HCT116 (cell line): Measurements from ENCODE around the gene PPIF. TPM values are rescaled to one million over a fixed set of nuclear protein-coding genes. Genes with fewer than 3 reads are reported as not detected.

ENCODE experiments used
- ATAC-seq: fragments of 200-7000 bp; cut with Tn5 transposase; 2 replicates; pipeline ENCODE4 v1.9.1; 2020; ENCODE audit warnings: mild to moderate bottlenecking, moderate library complexity
- BruUV-seq: library from RNA; stranded (reverse); fragments of 400-500 nt; replicated peaks from 2 replicates; lab custom pipeline; 2021; lab: Mats Ljungman, UMichigan
- CTCF ChIA-PET: fragments of 300-600 bp; sonication (Branson Sonifier 250); formaldehyde crosslinking; loops from one replicate; lab custom pipeline; 2021; ENCODE audit warnings: antibody characterized with exemption; lab: Charles Lee
- POLR2A ChIA-PET: fragments of 300-600, 350-600 bp; sonication (Branson Sonifier 250); formaldehyde crosslinking; loops from one replicate; lab custom pipeline; 2021; ENCODE audit warnings: antibody characterized with exemption; lab: Charles Lee
- RAD21 ChIA-PET, 2 experiments: fragments of 300-600 bp; sonication (Branson Sonifier 250); formaldehyde crosslinking; loops; one replicate each; lab custom pipeline; 2023; ENCODE audit warnings: low total read pairs in 2 of 2; ENCODE audit not compliant: uncharacterized antibody in 2 of 2, unreplicated experiment in 2 of 2, low non-redundant PET in 1 of 2; lab: Charles Lee
- DNase-seq: peaks from one replicate; pipeline ENCODE4 v3.0.0-alpha.2; 2010; ENCODE audit warnings: low read depth, low spot score
- H2AFZ ChIP-seq: fragments of 200-600 bp; shearing (Covaris generic), sonication (generic); 2 replicates; pipeline ENCODE4 v1.6.1; 2017; ENCODE audit warnings: low read depth, mixed run types, mixed read lengths, antibody characterized with exemption, low read length; ENCODE audit not compliant: poor library complexity, severe bottlenecking
- H3K27ac ChIP-seq: 2 replicates; pipeline ENCODE4 v1.5.1; 2012; ENCODE audit warnings: low read depth, low read length
- H3K27me3 ChIP-seq: fragments of 200-600 bp; sonication (generic); 2 replicates; pipeline ENCODE4 v1.6.1; 2016; ENCODE audit warnings: mixed run types, low read length, mixed read lengths; ENCODE audit not compliant: insufficient read depth
- H3K36me3 ChIP-seq, 2 experiments: fragments of 200-500 bp in 1 of 2; fragments of 200-600 bp in 1 of 2; sonication (Bioruptor generic) in 1 of 2; sonication (generic) in 1 of 2; 2 replicates each; pipeline versions ENCODE4 v1.5.1 to v1.6.1; 2014 to 2016; ENCODE audit warnings: low read length in 2 of 2, inconsistent platforms in 1 of 2, mixed read lengths in 1 of 2, mixed run types in 1 of 2; ENCODE audit not compliant: insufficient read depth in 2 of 2, control insufficient read depth in 1 of 2
- H3K4me1 ChIP-seq, 2 experiments: fragments of 200-600 bp in 1 of 2; sonication (generic) in 1 of 2; 2 replicates each; pipeline versions ENCODE4 v1.5.1 to v1.6.1; 2012 to 2017; ENCODE audit warnings: low read length in 2 of 2, inconsistent platforms in 1 of 2, mild to moderate bottlenecking in 1 of 2, mixed read lengths in 1 of 2, mixed run types in 1 of 2, moderate library complexity in 1 of 2; ENCODE audit not compliant: insufficient read depth in 2 of 2, control insufficient read depth in 1 of 2
- H3K4me2 ChIP-seq: fragments of 200-600 bp; sonication (generic); 2 replicates; pipeline ENCODE4 v1.6.1; 2017; ENCODE audit warnings: mixed run types, low read length, mixed read lengths
- H3K4me3 ChIP-seq, 2 experiments: fragments of 200-600 bp in 1 of 2; sonication (generic) in 1 of 2; replicated peaks in 1 of 2; 2 replicates each; pipeline ENCODE4 v1.5.1; 2011 to 2016; ENCODE audit warnings: low read length in 2 of 2, control low read depth in 1 of 2, low read depth in 1 of 2, mild to moderate bottlenecking in 1 of 2, mixed read lengths in 1 of 2, mixed run types in 1 of 2
- H3K79me2 ChIP-seq: fragments of 200-600 bp; sonication (generic); 2 replicates; pipeline ENCODE4 v1.6.1; 2017; ENCODE audit warnings: mild to moderate bottlenecking, mixed run types, low read length, moderate library complexity, mixed read lengths; ENCODE audit not compliant: insufficient read depth
- H3K9ac ChIP-seq: fragments of 200-600 bp; sonication (generic); 2 replicates; pipeline ENCODE4 v1.6.1; 2016; ENCODE audit warnings: low read length, mixed read lengths
- H3K9me2 ChIP-seq: fragments of 200-600 bp; sonication (generic), shearing (Covaris generic); 2 replicates; pipeline ENCODE4 v1.6.1; 2017; ENCODE audit warnings: mixed run types, mild to moderate bottlenecking, moderate library complexity; ENCODE audit not compliant: insufficient read depth
- H3K9me3 ChIP-seq, 2 experiments: fragments of 200-500 bp in 1 of 2; fragments of 200-600 bp in 1 of 2; sonication (Bioruptor generic) in 1 of 2; sonication (generic) in 1 of 2; 2 replicates each; pipeline ENCODE4 v1.6.1; 2014 to 2017; ENCODE audit warnings: low read length in 2 of 2, mixed read lengths in 2 of 2, inconsistent platforms in 1 of 2, low read depth in 1 of 2, mild to moderate bottlenecking in 1 of 2, mixed run types in 1 of 2, moderate library complexity in 1 of 2; ENCODE audit not compliant: control insufficient read depth in 1 of 2, insufficient read depth in 1 of 2
- H4K20me1 ChIP-seq: fragments of 200-600 bp; sonication (generic), shearing (Covaris generic); 2 replicates; pipeline ENCODE4 v1.6.1; 2017; ENCODE audit warnings: mixed run types, mild to moderate bottlenecking, moderate library complexity; ENCODE audit not compliant: insufficient read depth
- ATF3 ChIP-seq: IDR thresholded peaks from 2 replicates; pipeline ENCODE4 v1.6.1; 2012
- CEBPB ChIP-seq: IDR thresholded peaks from 2 replicates; pipeline ENCODE4 v1.6.1; 2012; ENCODE audit warnings: low read depth
- ELF1 ChIP-seq: IDR thresholded peaks from 2 replicates; pipeline ENCODE4 v1.6.1; 2012; ENCODE audit warnings: low read depth, borderline replicate concordance
- EZH2phosphoT487 ChIP-seq: fragments of 200-600 bp; IDR thresholded peaks from 2 replicates; pipeline ENCODE4 v1.6.1; 2018; ENCODE audit warnings: antibody characterized with exemption, borderline replicate concordance
- POLR2A ChIP-seq: IDR thresholded peaks from 2 replicates; pipeline ENCODE4 v1.7.0; 2011; ENCODE audit warnings: borderline replicate concordance; ENCODE audit not compliant: insufficient read depth, insufficient read length; ENCODE audit errors: extremely low read depth
- RAD21 ChIP-seq: IDR thresholded peaks from 2 replicates; pipeline ENCODE4 v1.6.1; 2012; ENCODE audit warnings: low read depth, mild to moderate bottlenecking
- SP1 ChIP-seq: IDR thresholded peaks from 2 replicates; pipeline ENCODE4 v1.6.1; 2012; ENCODE audit warnings: low read depth
- SRF ChIP-seq: IDR thresholded peaks from 2 replicates; pipeline ENCODE4 v1.6.1; 2012; ENCODE audit warnings: low read depth
- YY1 ChIP-seq: IDR thresholded peaks from 2 replicates; pipeline ENCODE4 v1.6.1; 2011; ENCODE audit warnings: low read length, low read depth, moderate library complexity, mild to moderate bottlenecking; ENCODE audit not compliant: insufficient replicate concordance; ENCODE audit errors: extremely low read depth
- intact Hi-C: fragments of 100-400 bp; cut with micrococcal nuclease; formaldehyde crosslinking; loops from 2 replicates; pipeline ENCODE4 v1.10.0; 2022
- total RNA-seq: library from RNA; stranded (reverse); gene quantifications from one replicate; pipeline ENCODE4 v1.2.1, GENCODE V29; 2021; ENCODE audit not compliant: unreplicated experiment

PPIF gene
- total RNA-seq, 1 experiment from 2014 or later = 85.0 TPM

GRCh38 chr10:79383974-79384606 lies 36.8 kb downstream of the PPIF start:
- H3K4me3 ChIP-seq = no peak overlapping the region
- no peak for DNase-seq
- no peaks in the 10 kb centered on the region for H3K36me3 ChIP-seq
- H3K79me2 ChIP-seq = no peaks in the 10 kb centered on the region
- no peak for ATAC-seq
- no peak overlapping the region for H3K4me2 ChIP-seq
- no peak for TF ChIP-seq EZH2phosphoT487
- H3K9me2 ChIP-seq = no peaks in the 10 kb centered on the region
- POLR2A ChIA-PET = interaction anchor here (0.6 kb wide), 1 partner anchor 19 kb away, joined by 4 read pairs; no protein-coding TSS in a partner anchor
- H3K9ac ChIP-seq = no peak overlapping the region
- RAD21 ChIA-PET = no interaction called here
- no peak overlapping the region for H2AFZ ChIP-seq
- CTCF ChIA-PET = interaction anchor here (1.3 kb wide), 1 partner anchor 10 kb away, joined by 6 read pairs; no protein-coding TSS in a partner anchor
- no peak overlapping the region for H3K27ac ChIP-seq
- intact Hi-C loops = no loop called here
- BruUV-seq = no TSS peak
- H3K27me3 ChIP-seq = no peaks in the 10 kb centered on the region
- H4K20me1 ChIP-seq = no peaks in the 10 kb centered on the region
- no peaks in the 10 kb centered on the region for H3K9me3 ChIP-seq
- H3K4me1 ChIP-seq = no peaks in the 10 kb centered on the region

GRCh38 chr10:79384773-79385391 lies 37.6 kb downstream of the PPIF start:
- DNase-seq = no peak
- intact Hi-C loops = no loop called here

More at GRCh38 chr10:79384773-79385391, 37.6 kb downstream of the PPIF start:
- Histone ChIP-seq H3K27me3 (no peaks in the 10 kb centered on the region), H3K9me3 (no peaks in the 10 kb centered on the region), H3K4me1 (no peaks in the 10 kb centered on the region), H3K9me2 (no peaks in the 10 kb centered on the region), H2AFZ (no peak overlapping the region), H3K27ac (no peak overlapping the region), H3K9ac (no peak overlapping the region), H3K4me2 (no peak overlapping the region), H3K79me2 (no peaks in the 10 kb centered on the region), H3K4me3 (no peak overlapping the region), H3K36me3 (no peaks in the 10 kb centered on the region), H4K20me1 (no peaks in the 10 kb centered on the region)
- ChIA-PET RAD21 (no interaction called here), CTCF (interaction anchor here (0.9 to 1.3 kb wide), 2 partner anchors 10 to 11 kb away, joined by 3 to 6 read pairs; no protein-coding TSS in a partner anchor), POLR2A (interaction anchor here (0.6 kb wide), 1 partner anchor 19 kb away, joined by 4 read pairs; no protein-coding TSS in a partner anchor)
- BruUV-seq = no TSS peak
- TF ChIP-seq SRF = no peak
- TF ChIP-seq POLR2A = no peak
- TF ChIP-seq YY1 = no peak
- no peak for TF ChIP-seq ATF3
- TF ChIP-seq SP1 = no peak
- TF ChIP-seq RAD21 = no peak
- TF ChIP-seq CEBPB = no peak
- no peak for TF ChIP-seq ELF1
- ATAC-seq = no peak
